ENCODE measurements around the gene DUS1L.

- TF ChIP-seq POLR2A (IDR thresholded peaks at IDR 0.05) (no peak), CTCF (IDR thresholded peaks at IDR 0.05) (no peak)
Observed at GRCh38 chr17:82108496-82108945, 42.9 kb upstream of the DUS1L start.
